SU-DHL-6 (cell line): ENCODE measurements around the gene CFAP58.

ENCODE experiments used
- H2AFZ ChIP-seq: fragments of 200-600 bp; sonication (generic); 2 replicates; pipeline ENCODE4 v1.6.1; 2014; ENCODE audit warnings: low read depth, mild to moderate bottlenecking, moderate library complexity, mixed read lengths, antibody characterized with exemption, low read length; ENCODE audit not compliant: severe bottlenecking
- H3F3A ChIP-seq: fragments of 200-600 bp; shearing (Covaris generic); 2 replicates; pipeline ENCODE4 v1.6.0; 2016; ENCODE audit warnings: antibody characterized with exemption, mild to moderate bottlenecking; ENCODE audit not compliant: insufficient read depth
- H3K27ac ChIP-seq: fragments of 200-600 bp; sonication (generic); 2 replicates; pipeline ENCODE4 v1.5.1; 2016; ENCODE audit warnings: low read depth, mild to moderate bottlenecking, low read length, moderate library complexity, mixed read lengths
- H3K27me3 ChIP-seq: fragments of 200-600 bp; sonication (generic), shearing (Covaris generic); 2 replicates; pipeline ENCODE4 v1.6.0; 2014; ENCODE audit warnings: mild to moderate bottlenecking, low read length
- H3K36me3 ChIP-seq: fragments of 200-600 bp; sonication (generic); 2 replicates; pipeline ENCODE4 v1.6.1; 2014; ENCODE audit warnings: mild to moderate bottlenecking, low read length, mixed read lengths
- H3K4me2 ChIP-seq: fragments of 300-600, 200-600 bp; shearing (Covaris generic), sonication (generic); 2 replicates; pipeline ENCODE4 v1.6.0; 2014; ENCODE audit warnings: low read length, low read depth, mild to moderate bottlenecking; ENCODE audit not compliant: poor library complexity, severe bottlenecking
- H3K4me3 ChIP-seq: fragments of 200-600 bp; sonication (generic); 2 replicates; pipeline ENCODE4 v1.5.1; 2014; ENCODE audit warnings: antibody characterized with exemption, low read length, mild to moderate bottlenecking, mixed read lengths; ENCODE audit not compliant: insufficient read depth, poor library complexity, severe bottlenecking
- H3K79me2 ChIP-seq: fragments of 200-600 bp; sonication (generic); 2 replicates; pipeline ENCODE4 v1.6.1; 2014; ENCODE audit warnings: mild to moderate bottlenecking, low read length, moderate library complexity; ENCODE audit not compliant: insufficient read depth
- H3K9ac ChIP-seq: fragments of 200-600 bp; sonication (generic); 2 replicates; pipeline ENCODE4 v1.7.0; 2014; ENCODE audit warnings: mild to moderate bottlenecking, low read length
- H3K9me2 ChIP-seq: fragments of 200-600 bp; sonication (generic); replicated peaks from 2 replicates; pipeline ENCODE4 v1.6.1; 2014; ENCODE audit warnings: low read length; ENCODE audit not compliant: insufficient read depth
- H3K9me3 ChIP-seq: fragments of 200-600 bp; sonication (generic); 2 replicates; pipeline ENCODE4 v1.6.1; 2014; ENCODE audit warnings: low read length, mixed read lengths; ENCODE audit not compliant: insufficient read depth
- H4K20me1 ChIP-seq: fragments of 200-600 bp; sonication (generic); 2 replicates; pipeline ENCODE4 v1.6.1; 2014; ENCODE audit warnings: low read depth, mild to moderate bottlenecking, antibody characterized with exemption, low read length, moderate library complexity, mixed read lengths
- EZH2phosphoT487 ChIP-seq: fragments of 200-600 bp; sonication (generic), shearing (Covaris generic); conservative IDR thresholded peaks from 2 replicates; pipeline ENCODE4 v1.6.1; 2018; ENCODE audit warnings: mild to moderate bottlenecking, antibody characterized with exemption, low read length, moderate library complexity, mixed read lengths
- TF ChIP-seq, protein P1 (sequence below): fragments of 200-600 bp; sonication (generic); IDR thresholded peaks from one replicate; pipeline ENCODE4 v1.5.1; 2017; ENCODE audit warnings: antibody characterized with exemption, mild to moderate bottlenecking, low read length, moderate library complexity; ENCODE audit not compliant: insufficient read depth, poor library complexity, severe bottlenecking

CFAP58 gene

DNA sequence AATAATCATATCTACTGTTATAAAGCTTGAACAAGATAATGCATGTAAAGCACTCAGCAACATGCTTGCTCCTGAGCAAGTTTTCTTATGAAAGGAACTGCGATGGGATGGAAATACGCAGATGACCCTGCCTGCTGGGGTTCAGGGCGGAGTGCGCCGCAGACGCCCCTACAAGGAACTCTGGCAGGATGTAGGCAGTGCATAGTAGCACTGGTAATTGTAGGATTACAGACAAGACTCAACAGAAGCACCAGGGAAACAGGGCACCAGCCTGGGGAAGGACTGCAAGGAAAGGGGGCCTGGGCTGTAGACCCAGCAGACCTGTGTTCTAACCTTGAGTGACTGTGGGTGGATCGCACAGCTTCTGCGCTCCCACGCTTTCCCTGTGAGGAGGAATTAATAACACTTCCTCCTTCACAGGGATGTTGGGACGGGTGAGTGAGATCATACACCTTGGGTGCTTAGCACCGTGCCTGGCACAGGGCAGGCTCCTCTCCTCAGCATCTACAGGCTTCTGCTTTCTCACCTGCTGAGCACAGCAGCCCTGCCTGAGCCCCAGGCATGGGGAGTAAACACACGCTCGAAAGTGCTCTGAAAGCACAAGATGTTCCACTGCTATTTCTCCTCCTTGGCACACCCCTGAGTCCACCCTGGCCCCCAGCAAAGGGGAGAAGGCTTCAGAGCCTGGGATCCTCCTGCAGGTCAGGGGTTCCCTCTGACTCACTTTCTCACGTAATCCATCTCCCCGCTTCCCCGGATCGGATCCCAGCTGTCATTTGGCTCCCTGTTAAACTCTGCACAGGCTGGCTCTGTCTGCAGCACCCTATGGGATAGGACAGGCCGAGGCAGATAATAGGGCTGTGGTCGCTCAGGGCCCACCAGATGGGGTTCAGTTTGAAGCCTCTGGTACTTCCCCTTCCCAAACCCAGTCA is 34.6 kb upstream of the CFAP58 start:
- Histone ChIP-seq H3F3A (no peaks in the 10 kb centered on the region), H3K79me2 (peaks cover 65% of the 10 kb centered on the region), H3K9me3 (no peaks in the 10 kb centered on the region), H2AFZ (no peak overlapping the region), H3K27ac (no peak overlapping the region), H3K36me3 (no peaks in the 10 kb centered on the region), H3K9me2 (no peaks in the 10 kb centered on the region), H3K4me3 (no peak overlapping the region), H3K4me2 (no peak overlapping the region), H3K27me3 (no peaks in the 10 kb centered on the region), H3K9ac (no peak overlapping the region), H4K20me1 (peaks cover 3% of the 10 kb centered on the region; the same call in 1 of the 2 replicates)
- no peak for TF ChIP-seq EZH2phosphoT487

GRCh38 chr10:104321226-104321625 is 32.4 kb upstream of the CFAP58 start:
- Histone ChIP-seq H3K9ac (no peak overlapping the region), H4K20me1 (peaks cover 3% of the 10 kb centered on the region; the same call in 1 of the 2 replicates)

GRCh38 chr10:104321725-104322415 is 31.8 kb upstream of the CFAP58 start:
- peaks cover 3% of the 10 kb centered on the region; the same call in 1 of the 2 replicates for H4K20me1 ChIP-seq
- no peaks in the 10 kb centered on the region for H3K9me3 ChIP-seq
- H3K27me3 ChIP-seq: no peaks in the 10 kb centered on the region
- H3F3A ChIP-seq: no peaks in the 10 kb centered on the region
- H3K4me2 ChIP-seq: no peak overlapping the region
- no peak overlapping the region; the same call in 1 of the 2 replicates for H3K27ac ChIP-seq
- H3K9ac ChIP-seq: no peak overlapping the region
- peaks cover 85% of the 10 kb centered on the region for H3K79me2 ChIP-seq
- no peaks in the 10 kb centered on the region for H3K36me3 ChIP-seq
- no peaks in the 10 kb centered on the region for H3K9me2 ChIP-seq
- H3K4me3 ChIP-seq: no peak overlapping the region
- H2AFZ ChIP-seq: no peak overlapping the region
- TF ChIP-seq EZH2phosphoT487: no peak
- TF ChIP-seq, protein P1, sequence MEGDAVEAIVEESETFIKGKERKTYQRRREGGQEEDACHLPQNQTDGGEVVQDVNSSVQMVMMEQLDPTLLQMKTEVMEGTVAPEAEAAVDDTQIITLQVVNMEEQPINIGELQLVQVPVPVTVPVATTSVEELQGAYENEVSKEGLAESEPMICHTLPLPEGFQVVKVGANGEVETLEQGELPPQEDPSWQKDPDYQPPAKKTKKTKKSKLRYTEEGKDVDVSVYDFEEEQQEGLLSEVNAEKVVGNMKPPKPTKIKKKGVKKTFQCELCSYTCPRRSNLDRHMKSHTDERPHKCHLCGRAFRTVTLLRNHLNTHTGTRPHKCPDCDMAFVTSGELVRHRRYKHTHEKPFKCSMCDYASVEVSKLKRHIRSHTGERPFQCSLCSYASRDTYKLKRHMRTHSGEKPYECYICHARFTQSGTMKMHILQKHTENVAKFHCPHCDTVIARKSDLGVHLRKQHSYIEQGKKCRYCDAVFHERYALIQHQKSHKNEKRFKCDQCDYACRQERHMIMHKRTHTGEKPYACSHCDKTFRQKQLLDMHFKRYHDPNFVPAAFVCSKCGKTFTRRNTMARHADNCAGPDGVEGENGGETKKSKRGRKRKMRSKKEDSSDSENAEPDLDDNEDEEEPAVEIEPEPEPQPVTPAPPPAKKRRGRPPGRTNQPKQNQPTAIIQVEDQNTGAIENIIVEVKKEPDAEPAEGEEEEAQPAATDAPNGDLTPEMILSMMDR: no peak

More at GRCh38 chr10:104321226-104321625, 32.4 kb upstream of the CFAP58 start:
- Histone ChIP-seq H3K36me3 (no peaks in the 10 kb centered on the region), H3K9me3 (no peaks in the 10 kb centered on the region), H3F3A (no peaks in the 10 kb centered on the region), H2AFZ (no peak overlapping the region), H3K9me2 (no peaks in the 10 kb centered on the region), H3K4me3 (no peak overlapping the region), H3K27me3 (no peaks in the 10 kb centered on the region), H3K27ac (no peak overlapping the region), H3K79me2 (peaks cover 81% of the 10 kb centered on the region), H3K4me2 (no peak overlapping the region)
- TF ChIP-seq EZH2phosphoT487: no peak
- TF ChIP-seq, protein P1: no peak
